IPS-20b (cell line): ENCODE data around the gene ADGRL3.

Source experiments
- H3K27ac ChIP-seq: one replicate; pipeline ENCODE4 v1.5.1; 2013; ENCODE audit warnings: low read length
- H3K27me3 ChIP-seq: 2 replicates; pipeline ENCODE4 v1.6.1; 2013; ENCODE audit warnings: mild to moderate bottlenecking, low read length, inconsistent platforms; ENCODE audit not compliant: insufficient read depth
- H3K36me3 ChIP-seq: 2 replicates; pipeline ENCODE4 v1.6.1; 2013; ENCODE audit warnings: low read depth, mild to moderate bottlenecking, inconsistent platforms, low read length, moderate library complexity; ENCODE audit not compliant: insufficient read depth
- H3K4me1 ChIP-seq: 2 replicates; pipeline ENCODE4 v1.6.1; 2013; ENCODE audit warnings: mild to moderate bottlenecking, control low read depth, inconsistent platforms, low read length, moderate library complexity; ENCODE audit not compliant: insufficient read depth
- H3K4me3 ChIP-seq: 2 replicates; pipeline ENCODE4 v1.5.1; 2013; ENCODE audit warnings: mild to moderate bottlenecking, low read length, inconsistent platforms
- H3K9ac ChIP-seq: 2 replicates; pipeline ENCODE4 v1.6.1; 2013; ENCODE audit warnings: low read depth, mild to moderate bottlenecking, inconsistent platforms, low read length, moderate library complexity
- H3K9me3 ChIP-seq: 2 replicates; pipeline ENCODE4 v1.6.1; 2013; ENCODE audit warnings: mild to moderate bottlenecking, low read depth, low read length, inconsistent platforms; ENCODE audit not compliant: insufficient read depth

ADGRL3 gene

GRCh38 chr4:61293707-61294400 lies 93.7 kb downstream of the ADGRL3 start:
- H3K9ac ChIP-seq = no peak overlapping the region
- H3K36me3 ChIP-seq = no peaks in the 10 kb centered on the region
- no peaks in the 10 kb centered on the region for H3K27me3 ChIP-seq
- no peaks in the 10 kb centered on the region for H3K9me3 ChIP-seq
- H3K4me3 ChIP-seq = no peak overlapping the region
- no peak overlapping the region for H3K27ac ChIP-seq
- peaks cover 16% of the 10 kb centered on the region; the same call in 1 of the 2 replicates for H3K4me1 ChIP-seq

GRCh38 chr4:61294936-61295335 lies 94.8 kb downstream of the ADGRL3 start:
- Histone ChIP-seq H3K4me1 (peaks cover 16% of the 10 kb centered on the region), H3K27me3 (no peaks in the 10 kb centered on the region), H3K9me3 (no peaks in the 10 kb centered on the region), H3K4me3 (no peak overlapping the region), H3K27ac (no peak overlapping the region), H3K9ac (no peak overlapping the region), H3K36me3 (no peaks in the 10 kb centered on the region)

- H3K27ac ChIP-seq = no peak overlapping the region
- H3K4me3 ChIP-seq = no peak overlapping the region
- no peaks in the 10 kb centered on the region for H3K27me3 ChIP-seq
- H3K9me3 ChIP-seq = no peaks in the 10 kb centered on the region
- H3K9ac ChIP-seq = no peak overlapping the region
- no peaks in the 10 kb centered on the region for H3K36me3 ChIP-seq
- peaks cover 16% of the 10 kb centered on the region for H3K4me1 ChIP-seq
These were observed 96.0 kb downstream of the ADGRL3 start for GRCh38 chr4:61296144-61296543.

- Histone ChIP-seq H3K27me3 (no peaks in the 10 kb centered on the region), H3K9me3 (no peaks in the 10 kb centered on the region), H3K9ac (no peak overlapping the region), H3K36me3 (no peaks in the 10 kb centered on the region), H3K27ac (no peak overlapping the region), H3K4me1 (peaks cover 20% of the 10 kb centered on the region), H3K4me3 (peak overlapping the region; percentile 7; the same call in 1 of the 2 replicates)
These were observed 98.1 kb downstream of the ADGRL3 start for GRCh38 chr4:61298178-61298740.

GRCh38 chr4:61299316-61299715 lies 99.2 kb downstream of the ADGRL3 start:
- H3K4me1 ChIP-seq = peaks cover 24% of the 10 kb centered on the region
- H3K36me3 ChIP-seq = no peaks in the 10 kb centered on the region
- no peak overlapping the region for H3K9ac ChIP-seq
- no peaks in the 10 kb centered on the region for H3K27me3 ChIP-seq
- H3K4me3 ChIP-seq = no peak overlapping the region
- H3K9me3 ChIP-seq = no peaks in the 10 kb centered on the region
- no peak overlapping the region for H3K27ac ChIP-seq

- peaks cover 24% of the 10 kb centered on the region for H3K4me1 ChIP-seq
These were observed 100.2 kb downstream of the ADGRL3 start for GRCh38 chr4:61300266-61300844.

GRCh38 chr4:61301271-61301670 lies 101.1 kb downstream of the ADGRL3 start:
- Histone ChIP-seq H3K4me3 (no peak overlapping the region), H3K9ac (no peak overlapping the region), H3K27ac (no peak overlapping the region), H3K27me3 (no peaks in the 10 kb centered on the region), H3K4me1 (peaks cover 17% of the 10 kb centered on the region), H3K9me3 (no peaks in the 10 kb centered on the region), H3K36me3 (no peaks in the 10 kb centered on the region)

More at GRCh38 chr4:61300266-61300844, 100.2 kb downstream of the ADGRL3 start:
- Histone ChIP-seq H3K9me3 (no peaks in the 10 kb centered on the region), H3K4me3 (no peak overlapping the region), H3K27me3 (no peaks in the 10 kb centered on the region), H3K27ac (no peak overlapping the region), H3K36me3 (no peaks in the 10 kb centered on the region), H3K9ac (no peak overlapping the region)

GRCh38 chr4:61308033-61308432 lies 107.9 kb downstream of the ADGRL3 start:
- H3K9me3 ChIP-seq = no peaks in the 10 kb centered on the region
- H3K4me1 ChIP-seq = peaks cover 6% of the 10 kb centered on the region; the same call in 1 of the 2 replicates
- no peaks in the 10 kb centered on the region for H3K36me3 ChIP-seq
- no peak overlapping the region for H3K27ac ChIP-seq
- H3K9ac ChIP-seq = no peak overlapping the region
- H3K27me3 ChIP-seq = no peaks in the 10 kb centered on the region
- no peak overlapping the region for H3K4me3 ChIP-seq

- Histone ChIP-seq H3K9me3 (no peaks in the 10 kb centered on the region), H3K4me1 (no peaks in the 10 kb centered on the region), H3K27ac (no peak overlapping the region)
These were observed 109.5 kb downstream of the ADGRL3 start for GRCh38 chr4:61309616-61310015.

GRCh38 chr4:61312526-61312925 lies 112.4 kb downstream of the ADGRL3 start:
- Histone ChIP-seq H3K9ac (no peak overlapping the region), H3K27ac (no peak overlapping the region)

More at GRCh38 chr4:61309616-61310015, 109.5 kb downstream of the ADGRL3 start:
- Histone ChIP-seq H3K9ac (no peak overlapping the region), H3K4me3 (no peak overlapping the region), H3K27me3 (no peaks in the 10 kb centered on the region), H3K36me3 (no peaks in the 10 kb centered on the region)

GRCh38 chr4:61318431-61318830 lies 118.3 kb downstream of the ADGRL3 start:
- no peaks in the 10 kb centered on the region for H3K36me3 ChIP-seq
- no peaks in the 10 kb centered on the region for H3K27me3 ChIP-seq
- peaks cover 3% of the 10 kb centered on the region; the same call in 1 of the 2 replicates for H3K4me1 ChIP-seq
- H3K4me3 ChIP-seq = no peak overlapping the region
- peaks cover 4% of the 10 kb centered on the region; the same call in 1 of the 2 replicates for H3K9me3 ChIP-seq
- no peak overlapping the region for H3K27ac ChIP-seq
- H3K9ac ChIP-seq = no peak overlapping the region

More at GRCh38 chr4:61312526-61312925, 112.4 kb downstream of the ADGRL3 start:
- Histone ChIP-seq H3K36me3 (no peaks in the 10 kb centered on the region), H3K4me3 (no peak overlapping the region), H3K27me3 (no peaks in the 10 kb centered on the region), H3K4me1 (no peaks in the 10 kb centered on the region), H3K9me3 (no peaks in the 10 kb centered on the region)

- Histone ChIP-seq H3K27ac (no peak overlapping the region), H3K4me1 (peaks cover 3% of the 10 kb centered on the region; the same call in 1 of the 2 replicates), H3K9ac (no peak overlapping the region), H3K4me3 (no peak overlapping the region), H3K27me3 (no peaks in the 10 kb centered on the region), H3K36me3 (no peaks in the 10 kb centered on the region), H3K9me3 (peaks cover 11% of the 10 kb centered on the region; the same call in 1 of the 2 replicates)
These were observed 119.0 kb downstream of the ADGRL3 start for GRCh38 chr4:61319156-61319555.
